DMS79 treated with DMSO at 0.1 percent for 48 hours (cell line): ENCODE data around the gene CX3CR1.
A peak's percentile ranks its signal among the peaks of the same experiment; 100 is the strongest.
"Not testable (repeated sequence)": the region's sequence is repeated elsewhere in the genome, so short reads cannot be mapped to it uniquely, and the experiment has no call there.

Experiments
- DNase-seq: peaks from one replicate; lab custom pipeline; 2025; lab: John Stamatoyannopoulos, UW

CX3CR1 gene

DNA sequence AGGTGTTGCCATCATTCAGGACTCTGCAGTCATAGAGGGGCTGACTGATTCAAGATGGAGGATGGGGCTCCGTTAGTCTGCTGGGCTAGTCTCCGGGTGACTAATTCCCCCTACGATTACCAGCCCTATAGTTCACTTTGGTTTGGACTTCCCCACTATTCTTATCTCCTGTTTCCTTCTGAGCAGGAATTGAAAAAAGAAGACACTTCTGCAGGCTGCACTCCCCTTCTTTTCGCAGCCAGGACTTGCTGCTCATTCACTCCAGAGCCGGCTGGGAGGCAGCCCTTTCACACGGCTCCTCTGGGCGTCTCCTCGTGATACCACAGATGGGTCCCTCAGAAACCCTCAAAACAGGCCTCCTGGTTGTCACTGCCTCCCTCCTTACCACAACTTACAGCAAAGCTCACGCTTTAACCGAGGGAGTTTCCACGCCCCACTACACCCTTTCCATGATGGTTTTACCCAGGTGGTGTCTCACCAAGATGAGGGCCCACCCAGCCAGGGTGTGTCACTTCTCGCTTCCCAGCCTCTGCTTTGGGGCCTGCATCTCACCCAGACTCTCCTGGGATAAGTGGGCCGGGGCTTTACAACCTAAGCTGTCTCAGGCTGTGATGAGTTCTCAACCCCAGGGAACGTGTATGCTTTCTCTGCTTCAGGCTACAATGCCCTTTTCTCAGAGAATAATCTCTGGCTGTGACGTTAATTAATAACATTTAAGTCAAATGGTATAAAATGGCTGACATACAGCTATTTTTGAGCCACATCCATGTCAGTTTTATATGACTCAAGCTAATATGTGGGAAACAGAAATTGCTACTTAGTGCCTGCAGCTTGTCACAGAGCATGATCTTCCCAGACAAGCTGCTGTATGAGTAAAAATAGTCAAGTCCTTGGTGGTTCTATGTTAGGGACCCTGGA lies 11.9 kb downstream of the CX3CR1 start:
- no peak for DNase-seq

DNA sequence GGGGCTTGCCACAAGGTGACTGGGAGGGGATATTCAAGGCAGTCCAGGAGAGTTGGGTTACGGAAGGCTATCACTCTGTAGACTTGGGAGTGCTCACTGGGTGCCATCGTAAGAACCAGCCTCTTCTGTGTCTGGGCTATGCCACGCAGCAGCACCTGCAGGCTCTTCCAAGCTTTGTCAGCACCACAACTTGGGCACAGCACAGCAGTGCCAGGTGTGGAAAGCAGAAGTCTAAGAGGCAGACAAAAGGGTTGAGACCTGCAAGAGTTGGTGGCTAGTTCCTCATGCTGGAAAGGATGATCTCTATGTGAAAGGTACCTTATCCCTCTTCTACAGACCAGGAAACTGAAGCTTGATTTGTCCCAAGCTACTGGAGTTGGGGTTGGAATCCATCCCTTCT lies 15.8 kb downstream of the CX3CR1 start:
- DNase-seq: no peak

DNA sequence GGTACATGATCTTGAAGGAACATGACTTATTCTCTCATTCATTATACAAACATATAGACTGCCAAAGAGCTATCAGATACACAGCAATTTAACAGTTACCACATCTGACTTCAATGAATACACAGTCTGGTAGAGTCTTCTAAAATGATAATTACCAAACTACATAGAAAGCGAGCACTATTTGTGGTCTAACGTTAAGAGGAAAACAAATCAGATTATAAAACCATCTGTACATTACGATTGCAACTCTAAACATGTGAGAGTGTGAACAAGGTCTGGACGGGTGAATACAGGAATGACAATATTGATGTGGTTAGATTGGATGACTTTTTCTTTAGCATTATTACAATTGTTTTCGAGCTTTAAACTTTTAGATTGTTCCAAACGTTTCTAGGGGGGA lies 16.3 kb downstream of the CX3CR1 start:
- no peak for DNase-seq

DNA sequence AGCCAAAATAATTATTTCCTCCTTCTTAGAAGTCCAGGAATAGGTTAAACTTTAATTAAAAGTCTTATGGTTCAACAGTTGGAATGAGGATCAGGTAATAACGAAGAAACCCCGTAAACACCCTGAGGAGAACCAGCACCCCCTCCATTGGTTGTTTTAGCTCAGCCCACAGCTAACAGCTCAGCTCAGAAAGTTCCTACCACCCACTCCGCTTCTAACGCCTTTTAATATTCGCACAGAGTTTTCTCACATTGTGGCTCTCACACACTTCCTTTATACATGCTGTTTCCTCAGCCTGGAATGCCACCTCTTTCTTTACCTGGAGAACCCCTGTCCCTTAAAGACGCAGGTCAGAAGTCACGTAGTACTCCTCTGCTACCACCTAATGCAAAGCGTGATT lies 17.0 kb downstream of the CX3CR1 start:
- no peak for DNase-seq

DNA sequence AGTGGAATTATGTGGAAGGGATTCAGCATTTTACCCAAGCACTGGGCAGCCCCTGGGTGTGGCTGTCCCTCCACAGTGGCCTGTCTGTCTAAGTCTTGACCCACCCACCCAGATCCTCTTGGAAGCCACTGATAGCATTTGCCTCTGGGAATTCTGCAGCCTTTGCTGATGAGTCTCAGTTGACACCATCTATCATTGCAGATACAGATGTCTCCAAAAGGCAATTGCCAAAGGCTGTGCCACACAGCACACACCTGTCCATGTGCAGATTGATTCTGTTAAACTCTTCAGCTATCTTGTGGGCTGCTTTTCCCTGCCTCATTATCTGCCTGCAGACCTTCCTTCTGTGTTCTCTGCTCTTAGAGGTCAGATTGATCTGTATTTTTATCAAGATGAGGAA lies 18.1 kb downstream of the CX3CR1 start:
- DNase-seq: no peak

DNA sequence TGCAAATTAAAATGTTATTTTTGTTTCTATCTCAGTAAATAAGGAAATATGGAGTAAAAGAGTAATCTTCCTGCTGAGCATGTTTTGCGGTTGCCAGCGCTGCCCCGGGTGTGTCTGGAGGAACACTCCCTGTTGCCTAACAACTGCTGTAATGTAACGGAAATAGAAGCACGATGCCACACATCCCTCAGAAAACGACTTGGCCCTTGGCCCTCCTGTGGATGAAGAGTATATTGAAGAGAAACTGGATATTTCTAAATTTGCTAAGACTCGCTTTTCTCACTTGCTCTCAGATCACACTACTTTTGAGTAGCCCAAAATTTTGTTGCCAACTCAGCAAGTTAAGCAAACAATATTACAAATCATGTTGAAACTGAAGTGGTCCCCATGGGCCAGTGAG lies 18.9 kb downstream of the CX3CR1 start:
- DNase-seq: peak; percentile 13

DNA sequence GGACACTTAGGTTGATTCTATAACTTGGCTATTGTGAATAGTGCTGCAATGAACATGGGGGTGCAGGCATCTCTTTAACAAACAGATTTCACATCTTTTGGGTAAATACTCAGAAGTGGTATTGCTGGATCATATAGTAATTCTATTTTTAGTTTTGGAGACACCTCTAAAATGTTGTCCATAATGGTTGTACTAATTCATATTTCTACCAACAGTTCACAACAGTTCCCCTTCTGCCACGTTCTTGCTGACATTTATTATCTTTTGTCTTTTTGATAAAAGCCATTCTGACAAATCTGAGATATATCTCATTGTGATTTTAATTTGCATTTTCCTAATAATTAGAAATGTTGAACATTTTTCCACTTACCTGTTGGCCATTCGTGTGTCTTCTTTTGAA lies 19.5 kb downstream of the CX3CR1 start:
- DNase-seq: no peak

DNA sequence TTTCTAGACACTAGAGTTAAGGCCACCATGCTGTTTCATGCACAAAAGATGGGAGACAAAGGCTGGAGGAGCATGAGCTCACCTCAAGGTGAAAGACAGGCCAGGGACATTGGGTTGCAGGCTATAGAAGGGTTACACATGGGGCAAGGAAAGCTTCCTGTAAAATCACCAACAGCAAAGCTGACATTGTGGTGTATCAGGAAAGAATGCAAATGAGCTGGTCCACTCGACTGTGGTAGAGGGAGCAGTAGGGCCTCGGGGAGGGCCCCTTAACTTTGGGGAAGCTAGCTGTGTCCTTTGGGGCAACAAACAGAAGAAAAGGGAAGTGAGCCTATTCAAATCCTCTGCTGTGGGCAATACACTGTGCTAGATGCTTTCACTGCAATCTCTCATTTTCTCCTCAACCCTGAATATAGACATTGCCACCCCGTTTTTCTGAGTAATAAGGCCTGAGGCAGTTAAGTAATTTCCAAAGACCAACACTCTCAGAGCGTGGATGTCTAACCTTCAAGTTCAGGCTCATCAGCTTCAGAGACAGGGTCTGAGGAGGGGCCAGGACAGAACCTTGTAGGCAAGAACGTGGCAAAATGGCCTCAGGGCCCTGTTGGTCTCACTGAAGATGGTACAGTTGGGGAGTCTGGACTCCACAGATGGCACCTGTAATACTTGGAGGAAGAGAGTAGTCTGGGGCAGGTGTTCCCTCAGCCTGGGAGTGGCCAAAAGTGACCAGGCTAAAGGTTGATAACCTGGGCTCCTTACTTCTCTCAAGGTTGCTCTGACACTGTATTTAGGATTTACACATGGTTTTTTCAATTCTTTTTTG lies 24.1 kb downstream of the CX3CR1 start:
- no peak for DNase-seq

DNA sequence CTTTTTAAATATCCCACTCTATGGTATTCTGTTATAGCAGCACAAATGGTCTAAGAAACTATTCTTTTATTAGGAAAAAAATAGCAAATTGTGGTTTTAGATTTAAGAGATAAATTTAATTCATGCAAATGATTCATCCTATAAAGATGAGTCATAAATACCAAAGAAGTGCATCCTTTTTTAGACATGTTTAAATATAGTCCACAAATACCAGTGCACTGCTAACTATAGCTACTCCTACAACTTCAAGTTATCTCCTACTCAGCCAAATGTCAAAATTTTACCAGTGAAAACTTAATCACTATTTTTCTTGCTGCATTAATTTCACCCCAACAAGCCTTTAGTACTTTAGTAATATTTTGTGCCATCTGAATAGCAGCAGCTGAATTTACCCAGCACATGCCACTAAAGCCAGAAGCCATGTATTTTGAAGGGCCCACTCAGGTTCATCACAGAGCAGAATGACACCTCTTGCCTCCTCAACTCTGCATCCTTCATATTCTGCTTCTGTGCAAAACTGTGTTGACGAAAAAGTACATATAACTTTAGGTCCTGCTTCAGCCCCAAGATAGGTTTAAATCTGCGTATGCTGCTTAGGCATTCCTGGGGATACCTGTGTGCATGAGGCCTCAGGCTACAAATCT lies 24.9 kb downstream of the CX3CR1 start:
- DNase-seq: no peak

DNA sequence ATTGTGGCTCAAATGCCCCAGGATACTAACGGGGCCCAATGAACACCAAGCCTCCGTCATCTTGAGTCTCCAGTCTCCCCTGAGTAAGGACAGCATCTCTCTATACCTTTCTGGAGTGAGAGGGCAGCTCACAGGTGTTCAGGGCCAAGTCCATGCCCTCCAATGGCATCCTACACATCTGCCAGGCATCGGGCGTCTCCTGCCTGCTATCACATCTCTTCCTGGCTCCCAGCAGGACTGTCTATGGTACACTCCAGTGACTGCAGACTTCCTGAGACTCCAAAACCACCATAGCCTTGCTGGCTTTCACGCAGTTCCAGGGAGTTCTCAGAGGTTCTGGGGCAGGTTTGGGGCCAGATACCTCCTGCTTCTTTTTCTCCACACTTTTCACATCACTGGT lies 28.3 kb downstream of the CX3CR1 start:
- no peak for DNase-seq

DNA sequence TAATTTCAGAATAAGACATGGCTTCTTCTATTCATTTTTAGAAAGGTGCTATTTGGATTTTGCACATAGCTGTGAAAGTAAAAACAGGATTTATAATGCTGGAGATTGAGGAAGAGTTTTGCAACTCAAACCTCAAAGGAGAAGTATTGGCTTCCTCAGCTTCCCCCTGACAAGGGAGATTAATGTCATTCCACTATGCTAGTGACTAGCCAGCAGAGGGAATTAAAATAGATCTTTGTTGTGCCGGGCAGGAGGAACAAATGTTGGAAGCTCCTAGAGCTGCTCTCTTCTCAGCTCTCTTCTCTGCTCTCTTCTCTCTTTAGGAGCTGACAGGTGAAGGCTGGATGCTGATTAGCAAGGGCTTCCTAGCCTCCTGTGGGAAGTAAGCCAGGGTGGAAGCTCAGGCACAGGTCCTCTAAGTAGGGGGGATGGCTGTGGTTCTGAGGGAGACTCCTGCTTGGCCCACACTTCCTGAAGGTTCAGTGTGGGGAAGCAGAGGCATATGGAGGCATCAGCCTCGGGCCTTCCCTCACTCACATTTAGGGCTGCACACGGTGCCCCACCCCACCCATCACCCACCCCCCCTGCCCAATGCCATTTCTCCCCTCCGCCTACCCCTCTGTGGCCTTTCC lies 29.6 kb downstream of the CX3CR1 start:
- no peak for DNase-seq

DNA sequence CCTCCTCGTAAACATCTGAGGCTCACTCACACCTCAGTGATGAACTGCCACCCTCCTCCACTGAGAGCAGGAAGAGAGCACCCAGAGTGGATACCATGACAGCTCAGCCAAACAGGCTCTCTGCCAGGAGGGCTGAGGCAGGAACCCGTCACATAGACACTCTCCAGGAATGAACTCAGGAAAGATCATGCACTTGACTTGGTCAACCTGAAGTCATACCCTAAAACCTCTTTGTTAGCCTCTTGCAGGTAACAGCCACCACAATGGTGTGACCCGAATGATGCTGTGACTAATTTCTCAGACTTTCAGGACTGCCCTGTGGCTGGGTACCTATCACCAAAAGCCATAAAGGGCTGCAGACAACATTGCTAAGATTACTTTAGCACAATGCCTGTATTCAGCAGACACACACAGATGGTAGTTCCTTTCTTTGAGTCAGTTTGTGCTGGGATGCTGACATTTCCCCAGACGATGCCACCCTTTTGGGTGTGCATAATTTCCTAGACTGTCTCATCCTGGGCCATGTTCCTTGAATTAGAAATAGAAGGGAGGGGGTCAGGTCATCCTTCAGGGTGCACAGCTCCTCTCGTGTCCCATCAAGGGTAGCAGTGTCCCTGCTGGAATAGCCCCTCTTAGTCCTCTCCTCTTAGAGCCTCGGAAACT lies 30.3 kb downstream of the CX3CR1 start:
- DNase-seq: no peak

DNA sequence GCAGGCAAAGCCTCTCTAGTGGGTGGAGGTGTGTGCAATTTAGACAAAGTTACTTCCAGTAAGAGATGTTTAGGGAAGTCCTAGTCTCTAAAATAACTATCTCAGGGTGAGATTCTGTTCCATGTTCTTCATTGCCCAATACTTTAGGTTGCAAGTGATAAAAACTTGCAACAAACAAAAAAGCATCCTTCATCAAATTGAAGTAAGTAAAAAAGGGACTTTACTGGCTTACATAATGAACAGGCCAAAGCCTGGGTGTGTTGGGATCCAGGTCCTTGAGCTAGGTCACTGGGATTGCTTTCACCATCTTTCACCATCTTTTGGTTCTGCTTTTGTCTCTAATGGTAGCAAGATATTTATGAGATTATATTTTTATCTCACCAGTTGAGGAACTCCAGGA lies 38.3 kb downstream of the CX3CR1 start:
- DNase-seq: no peak

DNA sequence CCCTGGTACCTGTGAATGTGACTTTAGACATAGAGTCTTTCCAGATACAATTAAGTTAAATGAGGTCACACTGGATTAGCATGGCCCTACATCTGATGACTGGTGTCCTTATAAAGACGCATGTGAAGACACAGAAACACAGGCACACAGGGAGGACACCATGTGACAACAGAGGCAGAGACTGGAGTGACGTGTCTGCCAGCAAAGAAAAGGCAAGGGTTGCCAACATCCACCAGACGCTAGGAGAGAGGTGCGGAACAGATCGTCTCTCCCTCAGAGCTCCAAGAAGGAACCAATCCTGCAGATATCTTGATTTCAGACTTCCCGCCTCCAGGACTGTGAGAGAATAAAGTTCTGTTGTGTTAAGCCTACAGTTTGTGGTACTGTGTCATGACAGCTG lies 42.8 kb downstream of the CX3CR1 start:
- DNase-seq: no peak

DNA sequence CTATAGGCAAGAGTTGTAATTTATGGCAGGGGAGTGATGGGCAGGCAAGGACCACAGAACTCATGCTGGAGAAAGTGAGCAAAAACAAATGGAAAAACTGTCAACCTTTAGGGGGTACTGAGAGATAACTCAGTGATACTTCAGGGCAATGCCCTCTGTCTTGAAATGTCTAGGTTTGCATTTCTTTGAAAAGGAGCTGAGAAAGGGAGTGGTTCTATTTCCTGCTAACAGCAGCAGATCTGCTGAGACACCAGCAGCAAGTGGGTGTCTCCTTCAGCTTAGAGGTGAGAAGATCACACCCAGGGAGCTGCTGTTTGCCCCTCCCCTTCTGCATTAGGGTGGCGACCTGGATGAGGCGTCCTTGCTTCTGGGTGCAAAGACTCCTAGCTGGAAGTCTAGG lies 45.2 kb downstream of the CX3CR1 start:
- DNase-seq: no peak

DNA sequence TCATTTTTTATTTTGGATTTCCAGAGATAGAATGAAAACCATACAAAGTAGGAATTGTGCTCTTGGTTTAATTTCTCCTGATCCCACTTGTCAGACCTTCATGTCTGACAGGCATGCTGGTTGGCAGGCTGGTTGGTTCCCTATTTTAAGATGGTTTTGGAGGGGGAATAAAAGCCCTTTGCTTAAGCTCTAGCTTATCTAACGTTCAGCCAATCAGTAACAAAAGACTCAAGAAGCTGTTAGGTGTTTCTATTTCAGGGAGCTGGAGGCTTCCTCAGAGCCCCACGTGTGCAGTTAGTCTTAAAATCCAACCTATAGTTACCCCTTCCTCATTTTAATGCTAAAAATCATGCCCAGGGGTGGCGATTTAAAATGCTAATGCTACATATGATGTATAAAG lies 47.0 kb downstream of the CX3CR1 start:
- DNase-seq: no peak

DNA sequence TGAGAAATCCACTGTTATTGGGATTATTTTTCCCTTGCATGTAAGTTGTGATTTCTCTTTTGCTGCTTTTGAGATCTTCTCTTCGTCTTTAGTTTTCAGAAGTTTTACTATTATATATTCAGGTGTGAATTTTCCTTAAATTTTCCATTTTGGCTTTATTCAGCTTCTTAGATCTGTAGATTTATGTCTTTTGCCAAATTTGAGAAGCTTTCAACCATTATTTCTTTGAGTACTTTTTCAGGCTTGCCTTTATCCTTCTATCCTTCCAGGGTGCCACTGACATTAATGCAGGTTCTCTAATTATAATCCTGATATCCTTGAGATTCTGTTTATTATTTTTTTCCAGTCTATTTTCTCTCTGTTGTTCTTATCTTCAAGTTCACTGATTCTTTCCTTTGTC lies 49.4 kb downstream of the CX3CR1 start:
- no peak for DNase-seq

DNA sequence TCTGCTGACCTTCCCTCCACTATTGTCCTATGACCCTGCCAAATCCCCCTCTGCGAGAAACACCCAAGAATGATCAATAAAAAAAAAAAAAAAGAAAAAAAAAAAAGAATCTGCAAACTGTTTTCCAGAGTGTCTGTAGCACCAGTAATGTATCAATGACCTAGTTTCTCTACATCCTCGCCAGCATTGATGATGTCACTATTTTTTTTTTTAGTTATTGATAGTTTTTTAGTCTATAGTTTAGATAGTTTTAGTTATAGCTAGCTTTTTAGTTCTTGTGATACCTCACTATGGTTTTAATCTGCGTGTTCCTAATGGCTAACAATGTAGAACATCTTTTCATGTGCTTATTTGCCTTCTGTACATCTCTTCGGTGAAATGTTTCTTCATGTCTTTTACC lies 51.3 kb downstream of the CX3CR1 start:
- DNase-seq: no peak

DNA sequence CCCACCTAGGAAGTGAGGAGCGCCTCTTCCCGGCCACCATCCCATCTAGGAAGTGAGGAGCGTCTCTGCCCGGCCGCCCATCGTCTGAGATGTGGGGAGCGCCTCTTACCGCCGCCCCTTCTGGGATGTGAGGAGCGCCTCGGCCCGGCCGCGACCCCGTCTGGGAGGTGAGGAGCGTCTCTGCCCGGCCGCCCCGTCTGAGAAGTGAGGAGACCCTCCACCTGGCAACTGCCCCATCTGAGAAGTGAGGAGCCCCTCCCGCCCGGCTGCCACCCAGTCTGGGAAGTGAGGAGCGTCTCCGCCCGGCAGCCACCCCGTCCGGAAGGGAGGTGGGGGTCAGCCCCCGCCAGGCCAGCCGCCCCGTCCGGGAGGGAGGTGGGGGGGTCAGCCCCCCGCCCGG lies 52.2 kb downstream of the CX3CR1 start:
- DNase-seq: not testable (repeated sequence)

DNA sequence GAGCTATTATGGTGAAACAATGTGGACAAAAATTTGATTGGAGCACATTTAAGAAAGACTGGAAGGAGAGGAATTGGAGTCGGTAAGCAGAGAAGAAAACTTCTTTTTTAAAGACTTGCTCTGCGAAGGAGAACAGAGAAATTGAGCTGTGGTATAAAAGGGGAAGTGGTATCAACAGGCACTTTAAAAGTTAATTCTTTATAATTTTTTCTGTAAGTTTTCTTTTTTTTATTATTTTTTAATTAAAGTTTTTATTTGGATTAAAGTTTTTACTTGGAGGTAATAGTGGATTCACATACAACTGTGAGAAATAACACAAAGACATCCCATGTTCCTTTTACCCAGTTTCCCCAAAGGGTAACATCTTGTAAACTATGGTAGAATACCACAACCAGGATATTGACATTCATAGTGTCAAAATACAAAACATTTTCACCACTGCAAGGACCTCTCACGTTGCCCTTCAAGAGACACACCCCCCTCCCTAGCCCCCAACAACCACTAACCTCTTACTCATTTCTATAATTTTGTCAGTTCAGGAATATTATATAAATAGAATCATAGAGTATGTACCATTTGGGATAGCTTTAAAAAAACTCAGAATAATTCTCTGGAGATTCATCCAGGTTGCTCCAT lies 53.6 kb downstream of the CX3CR1 start:
- no peak for DNase-seq

DNA sequence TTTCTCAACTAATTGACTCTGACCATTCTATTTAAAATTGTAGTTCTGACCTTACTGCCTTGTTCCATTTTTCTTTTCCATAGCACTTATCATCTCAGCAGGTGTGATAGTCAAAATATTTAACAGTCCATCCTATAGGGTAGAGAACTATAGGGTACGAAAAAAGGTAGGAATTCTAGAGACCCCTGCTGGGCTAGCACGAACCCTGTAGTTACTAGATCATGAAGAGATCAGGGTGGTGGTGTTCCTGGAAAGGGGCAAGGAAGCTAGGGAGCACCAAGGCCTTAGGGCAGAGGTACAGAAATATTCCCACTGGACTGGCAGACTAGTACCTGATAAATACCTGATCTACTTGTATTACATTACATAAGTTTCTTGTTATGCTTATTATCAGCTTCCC lies 55.5 kb downstream of the CX3CR1 start:
- no peak for DNase-seq
